HG03558 (cell line): ENCODE results near the gene DCDC2.
"Not testable (repeated sequence)": the region's sequence is repeated elsewhere in the genome, so short reads cannot be mapped to it uniquely, and the experiment has no call there.

Source experiments
- ATAC-seq: cut with Tn5 transposase; IDR thresholded peaks from one replicate; pipeline ENCODE4 v1.9.1; 2021; ENCODE audit warnings: moderate number of reproducible peaks; ENCODE audit not compliant: unreplicated experiment; ENCODE audit errors: extremely low read depth

DCDC2 gene

GRCh38 chr6:24157886-24158285 is 200.0 kb downstream of the DCDC2 start:
- ATAC-seq = no peak

GRCh38 chr6:24154121-24154520 is 203.7 kb downstream of the DCDC2 start:
- ATAC-seq = no peak

DNA sequence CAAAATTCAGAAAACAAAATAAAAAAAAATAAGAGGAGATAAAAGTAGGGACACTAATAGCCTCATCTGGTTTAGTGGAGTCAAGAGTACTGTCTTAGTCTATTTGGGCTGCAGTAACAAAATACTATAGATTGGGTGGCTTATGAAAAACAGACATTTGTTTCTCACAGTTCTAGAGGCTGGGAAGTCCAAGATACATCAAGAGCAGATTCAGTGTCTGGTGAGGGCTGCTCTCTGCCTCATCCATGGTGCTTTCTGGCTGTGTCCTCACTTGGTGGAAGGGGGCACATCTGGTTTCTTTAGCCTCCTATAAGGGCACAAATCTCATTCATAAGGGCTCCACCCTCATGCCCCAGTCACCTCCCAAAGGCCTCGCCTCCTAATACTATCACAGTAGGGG is 205.8 kb downstream of the DCDC2 start:
- no peak for ATAC-seq

DNA sequence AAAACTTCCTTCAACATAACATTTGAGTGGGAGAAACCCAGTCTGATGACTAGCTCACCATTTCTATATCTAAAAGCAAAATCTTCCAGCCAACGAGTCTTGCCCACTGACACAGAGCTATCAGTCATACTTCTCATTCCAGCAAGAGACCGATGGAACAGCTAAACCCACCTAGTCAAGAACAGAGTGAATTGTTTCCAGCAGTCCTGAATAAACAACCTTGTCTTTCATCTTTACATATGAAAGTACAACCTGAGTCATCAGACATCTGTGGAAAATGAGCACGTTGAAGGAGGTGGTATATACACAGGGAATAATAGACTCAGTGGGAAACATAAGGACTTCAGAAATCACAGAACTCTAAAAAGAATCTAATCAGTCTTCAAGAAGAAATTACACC is 208.0 kb downstream of the DCDC2 start:
- ATAC-seq = no peak

- no peak for ATAC-seq
Observed at GRCh38 chr6:24149296-24149695, 208.6 kb downstream of the DCDC2 start.

DNA sequence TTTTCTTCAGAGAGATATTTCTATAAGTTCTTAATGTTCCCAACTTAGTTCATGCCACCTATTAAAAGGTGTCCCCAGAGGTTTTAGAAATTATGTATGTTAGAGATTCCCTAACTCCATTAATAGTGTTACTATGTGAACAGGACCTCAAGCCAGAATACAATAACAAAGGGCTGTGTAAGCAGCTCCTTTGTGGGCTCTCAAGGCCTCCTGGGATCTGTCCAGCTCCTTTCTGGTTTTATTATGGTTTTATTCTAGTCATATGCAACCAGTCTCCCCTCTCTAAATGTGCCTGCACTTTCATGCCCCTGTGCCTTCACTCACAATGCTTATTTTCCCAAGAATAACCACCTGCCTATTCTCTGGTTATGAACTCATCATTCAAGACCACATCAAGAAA is 209.2 kb downstream of the DCDC2 start:
- ATAC-seq = no peak

GRCh38 chr6:24148154-24148570 is 209.7 kb downstream of the DCDC2 start:
- ATAC-seq = no peak

DNA sequence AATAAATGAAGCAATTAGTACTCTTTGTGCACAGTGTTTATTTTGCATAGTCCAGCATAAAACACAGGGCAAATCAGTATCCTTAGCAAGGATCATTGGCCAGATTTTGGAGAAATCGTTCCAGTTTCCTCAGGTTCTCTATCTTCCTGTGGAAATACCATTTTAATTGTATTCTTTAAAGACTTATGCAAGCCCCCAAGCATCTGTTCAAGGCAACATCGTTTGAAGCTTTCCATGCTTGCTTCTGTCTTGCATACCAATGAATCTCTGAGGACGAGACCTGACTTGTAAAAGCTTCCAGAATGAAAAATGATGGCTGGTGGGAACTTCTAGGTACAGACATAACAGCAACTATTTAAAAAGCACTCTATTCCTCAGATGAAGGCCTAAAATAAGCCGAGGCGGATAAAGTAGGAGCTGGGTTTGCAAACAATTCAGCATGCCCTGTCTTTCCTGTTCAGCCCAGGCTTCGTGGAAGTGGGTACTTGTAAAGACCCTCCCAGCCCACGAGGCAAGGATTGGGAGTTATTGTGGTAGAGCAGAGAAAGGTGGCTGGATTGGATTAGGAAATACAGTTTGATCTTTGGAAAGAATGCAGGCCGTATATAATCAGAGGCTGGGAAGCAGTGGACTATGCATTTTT is 210.2 kb downstream of the DCDC2 start:
- no peak for ATAC-seq

DNA sequence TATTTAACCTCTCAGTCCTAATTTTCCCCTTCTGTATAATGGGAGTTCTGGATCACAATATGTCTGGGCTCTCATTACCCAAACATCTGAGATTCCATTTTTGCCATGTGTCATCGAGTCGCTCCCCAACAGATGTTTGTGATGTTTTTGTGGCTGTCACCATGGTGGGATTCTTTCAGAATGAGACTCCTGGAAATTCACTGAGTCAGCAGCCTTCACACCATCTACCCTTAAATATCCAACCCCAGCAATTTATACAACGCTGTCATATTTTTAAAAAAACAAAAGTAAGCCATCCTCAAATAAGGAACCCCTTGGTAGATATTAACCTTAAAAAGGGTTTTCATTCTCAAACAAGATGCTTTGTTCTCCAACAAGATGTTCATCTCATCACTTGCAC is 211.0 kb downstream of the DCDC2 start:
- no peak for ATAC-seq

- no peak for ATAC-seq
Observed at GRCh38 chr6:24145690-24146131, 212.1 kb downstream of the DCDC2 start.

DNA sequence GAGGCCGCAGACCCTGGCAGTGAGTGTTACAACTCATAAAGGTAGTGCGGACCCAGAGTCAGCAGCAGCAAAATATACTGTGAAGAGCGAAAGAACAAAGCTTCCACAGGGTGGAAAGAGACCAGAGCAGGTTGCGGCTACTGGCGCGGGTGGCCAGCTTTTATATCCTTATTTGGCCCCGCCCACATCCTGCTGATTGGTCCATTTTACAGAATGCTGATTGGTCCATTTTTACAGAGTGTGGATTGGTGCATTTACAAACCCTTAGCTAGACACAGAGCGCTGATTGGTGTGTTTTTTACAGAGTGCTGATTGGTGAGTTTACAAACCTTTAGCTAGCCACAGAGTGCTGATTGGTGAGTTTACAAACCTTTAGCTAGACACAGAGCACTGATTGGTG is 215.1 kb downstream of the DCDC2 start:
- not testable (repeated sequence) for ATAC-seq

DNA sequence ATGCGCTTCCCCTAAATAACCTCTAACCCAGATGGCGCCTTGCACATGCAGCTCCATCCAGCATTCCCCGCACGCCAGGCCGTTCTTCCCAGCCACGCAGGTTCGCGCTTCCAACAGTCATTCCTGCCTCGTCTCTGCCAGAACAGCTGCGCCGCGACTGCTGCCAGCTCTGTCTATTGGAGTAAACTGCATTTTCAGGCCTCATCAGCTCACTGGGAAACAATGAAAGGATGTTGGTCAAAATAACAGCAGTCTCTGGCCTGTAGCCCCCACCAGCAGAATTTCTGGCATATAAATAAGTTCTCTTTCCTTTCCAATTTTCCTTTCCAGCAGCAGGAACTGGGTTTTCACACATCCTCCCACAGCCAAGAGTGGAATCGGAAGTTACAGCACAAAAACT is 217.3 kb downstream of the DCDC2 start:
- no peak for ATAC-seq

DNA sequence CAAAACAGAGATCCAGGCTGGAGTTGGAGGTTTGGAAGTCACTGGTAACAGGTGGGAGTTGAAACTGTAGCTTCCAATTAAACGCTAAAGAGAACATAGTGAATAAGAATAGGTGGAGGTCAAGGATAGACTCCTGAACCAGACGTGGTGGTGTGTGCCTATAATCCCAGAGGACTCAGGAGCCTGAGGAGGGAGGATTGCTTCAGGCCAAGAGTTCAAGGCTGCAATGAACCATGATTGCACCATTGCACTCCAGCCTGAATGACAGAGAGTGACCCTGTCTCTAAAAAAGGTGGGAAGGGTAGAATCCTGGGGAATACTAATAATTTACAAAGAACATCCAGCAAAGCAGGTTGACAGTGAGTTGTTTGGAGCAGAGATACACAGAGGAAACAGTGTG is 218.2 kb downstream of the DCDC2 start:
- ATAC-seq = no peak

DNA sequence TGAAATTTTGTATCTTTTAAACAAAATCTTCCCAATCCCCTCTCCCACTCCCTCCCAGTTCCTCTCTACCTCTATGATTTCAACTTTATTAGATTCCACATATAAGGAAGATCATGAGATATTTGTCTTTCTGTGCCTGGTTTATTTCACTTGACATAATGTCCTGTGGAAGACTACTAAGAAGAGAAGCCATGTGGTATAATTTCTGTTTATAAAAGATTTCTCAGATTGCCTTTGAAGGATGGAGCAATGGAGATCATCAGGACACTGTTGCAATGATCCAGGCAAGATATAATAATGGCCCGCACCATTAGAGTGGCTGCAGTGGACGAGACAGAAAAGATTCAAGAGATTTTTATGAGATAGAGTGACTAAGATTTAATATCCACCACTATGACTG is 218.8 kb downstream of the DCDC2 start:
- ATAC-seq = no peak

DNA sequence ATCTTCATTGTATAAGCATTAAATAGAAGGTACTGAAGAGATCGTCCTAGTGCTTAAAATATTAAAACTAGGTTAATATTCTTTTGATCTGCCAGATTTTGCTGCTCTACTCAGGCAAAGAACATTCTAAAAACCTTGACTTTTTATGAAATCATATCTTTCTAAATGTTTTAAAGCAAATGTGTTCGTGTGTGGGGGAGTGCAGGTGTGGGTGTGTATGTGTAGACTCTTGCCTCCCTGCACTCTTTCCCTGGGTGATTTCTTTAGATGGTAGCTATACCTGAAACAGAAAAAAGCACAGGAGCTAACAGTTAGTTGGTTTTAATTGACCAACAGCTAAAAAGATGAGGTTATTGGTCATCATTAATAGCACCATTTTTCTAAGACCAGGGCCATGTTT is 226.1 kb downstream of the DCDC2 start:
- ATAC-seq = no peak

- ATAC-seq = no peak
Observed at GRCh38 chr6:24127316-24127715, 230.5 kb downstream of the DCDC2 start.

- ATAC-seq = no peak
Observed at GRCh38 chr6:24126586-24127192, 231.2 kb downstream of the DCDC2 start.

GRCh38 chr6:24125980-24126379 is 231.9 kb downstream of the DCDC2 start, which contains the start of gene NRSN1:
Gene NRSN1 (plus strand): TSS chr6:24126215. CDS start chr6:24134328, 8,113 bp downstream.
- no peak for ATAC-seq

GRCh38 chr6:24122139-24122538 is 235.7 kb downstream of the DCDC2 start:
- ATAC-seq = no peak
